ENCODE data around the gene CLIP3.
"Not testable (repeated sequence)": the region's sequence is repeated elsewhere in the genome, so short reads cannot be mapped to it uniquely, and the experiment has no call there.

Gene CLIP3

GRCh38 chr19:36032251-36033104 lies at the start of gene CLIP3:
Gene CLIP3 (minus strand): TSS chr19:36032873. CDS start chr19:36032357, 516 bp downstream.
- DNase-seq (ENCODE audit: low spot score), result peak; percentile 100

- DNase-seq (ENCODE audit: low spot score), result no peak
These were observed 49.2 kb upstream of the CLIP3 start for GRCh38 chr19:36081894-36082293.

- no peak for DNase-seq (ENCODE audit: low spot score)
These were observed 48.7 kb upstream of the CLIP3 start for GRCh38 chr19:36081385-36081784.

GRCh38 chr19:36079389-36079945 lies 46.8 kb upstream of the CLIP3 start:
- no peak for DNase-seq (ENCODE audit: low spot score)

GRCh38 chr19:36073121-36073876 lies 40.6 kb upstream of the CLIP3 start:
- no peak for DNase-seq (ENCODE audit: low spot score)

- no peak for DNase-seq (ENCODE audit: low spot score)
These were observed 39.4 kb upstream of the CLIP3 start for GRCh38 chr19:36072081-36072480.

GRCh38 chr19:36068810-36069499 lies 36.3 kb upstream of the CLIP3 start:
- DNase-seq (ENCODE audit: low spot score), result not testable (repeated sequence)

GRCh38 chr19:36067681-36068080 lies 35.0 kb upstream of the CLIP3 start:
- no peak for DNase-seq (ENCODE audit: low spot score)

- no peak for DNase-seq (ENCODE audit: low spot score)
These were observed 32.2 kb upstream of the CLIP3 start for GRCh38 chr19:36064826-36065225.

- no peak for DNase-seq (ENCODE audit: low spot score)
These were observed 28.7 kb upstream of the CLIP3 start for GRCh38 chr19:36061367-36061766.

GRCh38 chr19:36060430-36060829 lies 27.8 kb upstream of the CLIP3 start:
- peak; percentile 69 for DNase-seq (ENCODE audit: low spot score)

- no peak for DNase-seq (ENCODE audit: low spot score)
These were observed 26.7 kb upstream of the CLIP3 start for GRCh38 chr19:36059180-36059910.

- DNase-seq (ENCODE audit: low spot score), result no peak
These were observed 26.0 kb upstream of the CLIP3 start for GRCh38 chr19:36058481-36059179.

GRCh38 chr19:36054733-36055686 lies 22.3 kb upstream of the CLIP3 start, which contains the start of gene WDR62:
Gene WDR62 (plus strand): TSS chr19:36054897. CDS start chr19:36054972, 75 bp downstream.
- DNase-seq (ENCODE audit: low spot score), result peak; percentile 98

GRCh38 chr19:36054119-36054732 lies 21.6 kb upstream of the CLIP3 start, which contains the start of gene THAP8:
Gene THAP8 (minus strand): TSS chr19:36054285. CDS start chr19:36054217, 68 bp downstream.
- DNase-seq (ENCODE audit: low spot score), result peak; percentile 100

GRCh38 chr19:36051637-36052036 lies 19.0 kb upstream of the CLIP3 start:
- DNase-seq (ENCODE audit: low spot score), result no peak

GRCh38 chr19:36051236-36051635 lies 18.6 kb upstream of the CLIP3 start:
- no peak for DNase-seq (ENCODE audit: low spot score)

GRCh38 chr19:36049080-36049698 lies 16.5 kb upstream of the CLIP3 start:
- DNase-seq (ENCODE audit: low spot score), result no peak

GRCh38 chr19:36047835-36048234 lies 15.2 kb upstream of the CLIP3 start:
- peak; percentile 7 for DNase-seq (ENCODE audit: low spot score)
